Nephron (organoid): Measurements from ENCODE around the gene EHBP1L1.

Experiments
- H3K27ac Mint-ChIP-seq, 3 experiments: 2 replicates each; pipeline ENCODE4 v1.8.0; 2020; ENCODE audit warnings: mixed read lengths in 3 of 3, mild to moderate bottlenecking in 2 of 3, moderate library complexity in 1 of 3
- H3K27me3 Mint-ChIP-seq: 2 replicates; pipeline ENCODE4 v1.8.0; 2021; ENCODE audit warnings: low read depth, mild to moderate bottlenecking, moderate library complexity, mixed read lengths
- H3K36me3 Mint-ChIP-seq: 2 replicates; pipeline ENCODE4 v1.8.0; 2020; ENCODE audit warnings: low read depth, mixed read lengths
- H3K4me1 Mint-ChIP-seq: 2 replicates; pipeline ENCODE4 v1.8.0; 2020; ENCODE audit warnings: mixed read lengths
- H3K4me3 Mint-ChIP-seq, 3 experiments: 2 replicates each; pipeline ENCODE4 v1.8.0; 2020; ENCODE audit warnings: mild to moderate bottlenecking in 3 of 3, mixed read lengths in 3 of 3, moderate library complexity in 2 of 3
- H3K9me3 Mint-ChIP-seq: 2 replicates; pipeline ENCODE4 v1.8.0; 2020; ENCODE audit warnings: mixed read lengths
- TF ChIP-seq, protein P1 (sequence below), 3 experiments: fragments of 200-600 bp; sonication (generic); IDR thresholded peaks; one replicate each; pipeline ENCODE4 v1.5.0; 2021; ENCODE audit warnings: antibody characterized with exemption in 3 of 3; ENCODE audit not compliant: unreplicated experiment in 3 of 3

Gene EHBP1L1

GRCh38 chr11:65549096-65549495 is 26.8 kb upstream of the EHBP1L1 start:
- TF ChIP-seq, protein P1, sequence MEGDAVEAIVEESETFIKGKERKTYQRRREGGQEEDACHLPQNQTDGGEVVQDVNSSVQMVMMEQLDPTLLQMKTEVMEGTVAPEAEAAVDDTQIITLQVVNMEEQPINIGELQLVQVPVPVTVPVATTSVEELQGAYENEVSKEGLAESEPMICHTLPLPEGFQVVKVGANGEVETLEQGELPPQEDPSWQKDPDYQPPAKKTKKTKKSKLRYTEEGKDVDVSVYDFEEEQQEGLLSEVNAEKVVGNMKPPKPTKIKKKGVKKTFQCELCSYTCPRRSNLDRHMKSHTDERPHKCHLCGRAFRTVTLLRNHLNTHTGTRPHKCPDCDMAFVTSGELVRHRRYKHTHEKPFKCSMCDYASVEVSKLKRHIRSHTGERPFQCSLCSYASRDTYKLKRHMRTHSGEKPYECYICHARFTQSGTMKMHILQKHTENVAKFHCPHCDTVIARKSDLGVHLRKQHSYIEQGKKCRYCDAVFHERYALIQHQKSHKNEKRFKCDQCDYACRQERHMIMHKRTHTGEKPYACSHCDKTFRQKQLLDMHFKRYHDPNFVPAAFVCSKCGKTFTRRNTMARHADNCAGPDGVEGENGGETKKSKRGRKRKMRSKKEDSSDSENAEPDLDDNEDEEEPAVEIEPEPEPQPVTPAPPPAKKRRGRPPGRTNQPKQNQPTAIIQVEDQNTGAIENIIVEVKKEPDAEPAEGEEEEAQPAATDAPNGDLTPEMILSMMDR (IDR thresholded peaks at IDR 0.05; ENCODE audit: unreplicated experiment in 3 of 3), result no peak
- Mint-ChIP-seq H3K36me3 (peaks cover 59% of the 10 kb centered on the region), H3K9me3 (no peaks in the 10 kb centered on the region)

DNA sequence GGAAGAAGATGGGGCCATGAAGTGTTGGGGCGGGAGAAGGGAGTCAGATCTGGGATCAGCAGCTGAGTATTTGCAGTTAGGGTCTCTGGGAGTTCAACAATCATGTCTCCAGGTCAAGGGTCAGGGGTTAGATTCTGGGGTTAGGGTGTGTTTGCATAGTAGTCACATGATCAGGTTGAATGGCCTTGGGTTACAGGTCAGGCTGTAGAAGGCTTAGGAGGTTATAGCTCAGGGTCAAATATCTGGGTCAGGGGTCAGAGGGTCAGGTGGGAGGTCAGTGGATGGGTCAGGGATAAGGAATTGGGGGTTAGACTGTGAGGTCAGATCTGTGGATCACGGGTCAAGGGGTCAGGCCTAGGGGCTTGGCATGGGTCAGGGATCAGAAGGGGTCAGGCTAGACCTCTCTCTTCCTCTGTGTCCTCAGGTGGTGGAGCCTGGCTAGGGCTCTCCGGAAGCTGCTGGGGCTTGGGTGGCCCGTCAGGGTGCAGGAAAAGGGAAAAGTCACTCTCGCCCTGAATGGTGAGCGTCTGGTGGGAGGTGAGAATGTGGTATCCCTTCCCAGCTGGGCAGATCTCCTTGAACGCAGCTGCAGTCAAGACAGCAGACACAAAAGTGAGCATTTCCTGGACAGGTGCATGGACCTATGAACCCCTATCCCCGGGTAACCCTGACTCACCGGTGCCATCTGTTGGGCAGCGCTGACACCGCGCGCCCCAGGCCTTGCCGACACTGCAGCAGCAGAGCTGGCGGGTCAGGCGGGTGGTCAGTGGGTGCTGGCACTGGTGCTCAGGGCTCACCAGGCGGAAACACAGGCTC is 24.1 kb upstream of the EHBP1L1 start:
- H3K36me3 Mint-ChIP-seq, result peaks cover 40% of the 10 kb centered on the region
- H3K27me3 Mint-ChIP-seq, result peaks cover 30% of the 10 kb centered on the region
- H3K4me1 Mint-ChIP-seq, result peaks cover 32% of the 10 kb centered on the region
- H3K9me3 Mint-ChIP-seq, result no peaks in the 10 kb centered on the region
- TF ChIP-seq, protein P1 (IDR thresholded peaks at IDR 0.05; ENCODE audit: unreplicated experiment in 3 of 3), result peak; percentile 31 to 42 (median 32)
- peak overlapping the region in 1 of 3 experiments; percentile 12 for H3K4me3 Mint-ChIP-seq
- no peak overlapping the region for H3K27ac Mint-ChIP-seq

More at GRCh38 chr11:65549096-65549495, 26.8 kb upstream of the EHBP1L1 start:
- Mint-ChIP-seq H3K4me3 (no peak overlapping the region), H3K27ac (peak overlapping the region in 1 of 3 experiments; percentile 1), H3K27me3 (peaks cover 47% of the 10 kb centered on the region), H3K4me1 (peaks cover 12% of the 10 kb centered on the region)

DNA sequence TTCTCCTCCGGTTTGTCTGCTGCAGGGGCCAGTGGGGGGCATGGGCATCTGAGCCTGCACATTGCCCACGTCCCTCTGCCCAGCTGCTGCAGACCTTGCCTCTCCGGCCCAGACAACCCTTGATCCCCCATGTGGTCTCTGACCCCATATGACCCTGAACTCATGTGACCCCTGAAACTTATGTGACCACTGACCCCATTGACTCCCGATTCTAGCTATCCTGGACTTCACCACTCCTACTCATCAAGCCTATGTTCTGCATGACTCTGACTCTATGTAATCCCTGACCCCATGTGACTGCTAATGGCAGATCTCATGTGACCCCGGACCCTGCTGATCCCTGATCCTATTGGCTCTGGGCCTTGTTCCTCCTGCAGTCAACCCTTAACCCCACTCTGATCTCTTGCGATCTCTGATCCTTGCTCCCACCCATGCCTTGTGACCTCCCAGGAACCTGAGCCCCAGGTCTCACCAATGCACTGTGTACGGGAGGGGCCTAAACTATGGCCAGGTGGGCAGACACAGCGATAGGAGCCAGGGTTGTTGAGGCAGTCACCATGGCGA is 23.4 kb upstream of the EHBP1L1 start:
- TF ChIP-seq, protein P1 (IDR thresholded peaks at IDR 0.05; ENCODE audit: unreplicated experiment in 3 of 3), result peak in 2 of 3 experiments; percentile 1 to 4
- Mint-ChIP-seq H3K27ac (no peak overlapping the region), H3K36me3 (peaks cover 40% of the 10 kb centered on the region), H3K27me3 (peaks cover 30% of the 10 kb centered on the region), H3K9me3 (no peaks in the 10 kb centered on the region), H3K4me1 (peaks cover 39% of the 10 kb centered on the region), H3K4me3 (no peak overlapping the region)

- Mint-ChIP-seq H3K36me3 (peaks cover 33% of the 10 kb centered on the region), H3K27ac (no peak overlapping the region), H3K9me3 (no peaks in the 10 kb centered on the region), H3K4me1 (peaks cover 40% of the 10 kb centered on the region), H3K27me3 (peaks cover 25% of the 10 kb centered on the region), H3K4me3 (no peak overlapping the region)
- TF ChIP-seq, protein P1 (IDR thresholded peaks at IDR 0.05; ENCODE audit: unreplicated experiment in 3 of 3), result no peak
Measured at GRCh38 chr11:65553301-65554001, 22.4 kb upstream of the EHBP1L1 start.

GRCh38 chr11:65554057-65554818 is 21.6 kb upstream of the EHBP1L1 start:
- TF ChIP-seq, protein P1 (IDR thresholded peaks at IDR 0.05; ENCODE audit: unreplicated experiment in 3 of 3), result no peak
- H3K27ac Mint-ChIP-seq, result peak overlapping the region in 1 of 3 experiments; percentile 49
- no peaks in the 10 kb centered on the region for H3K9me3 Mint-ChIP-seq
- peaks cover 46% of the 10 kb centered on the region for H3K4me1 Mint-ChIP-seq
- H3K36me3 Mint-ChIP-seq, result peaks cover 26% of the 10 kb centered on the region
- peak overlapping the region in 2 of 3 experiments; percentile 49 to 79 for H3K4me3 Mint-ChIP-seq
- peaks cover 17% of the 10 kb centered on the region for H3K27me3 Mint-ChIP-seq
